ENCODE measurements around the gene SAYSD1.

The SAYSD1 gene

DNA sequence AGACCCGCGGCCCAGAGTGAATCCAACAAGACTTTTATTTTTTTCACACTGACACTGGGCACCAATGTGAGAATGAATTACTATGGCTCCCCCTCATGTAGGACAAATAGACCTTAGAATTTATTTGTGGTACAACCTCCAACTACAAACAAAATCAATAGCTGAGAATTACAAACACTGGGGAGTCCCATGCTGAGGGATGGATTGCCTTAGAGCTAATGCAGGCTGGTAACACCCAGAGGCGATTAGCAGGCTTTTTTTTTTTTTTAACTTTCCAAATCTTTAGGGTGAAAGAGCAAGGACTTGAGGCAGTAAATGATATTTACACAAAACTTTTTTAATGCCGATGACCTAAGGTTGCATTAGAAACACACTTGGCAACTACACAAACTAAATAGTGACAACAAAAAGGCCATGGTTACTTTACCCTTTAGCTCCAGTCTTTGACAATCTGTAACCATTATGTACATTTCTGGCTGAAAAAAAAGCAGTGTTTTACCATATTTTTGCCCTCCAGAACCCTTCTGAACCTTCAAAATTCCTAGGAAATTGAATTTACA, 21.8 kb downstream of the SAYSD1 start:
- H3K27ac ChIP-seq (replicated peaks) = no peak overlapping the region
- no peak for DNase-seq (ENCODE audit: low read depth in 1 of 2, low spot score in 1 of 2)
- peaks cover 5% of the 10 kb centered on the region for H3K27me3 ChIP-seq (ENCODE audit: insufficient read depth, poor library complexity, severe bottlenecking)
- H3K4me3 ChIP-seq (replicated peaks; ENCODE audit: insufficient read depth, low read length) = no peak overlapping the region
- TF ChIP-seq GABPA (IDR thresholded peaks at IDR 0.05; ENCODE audit: low read depth) (no peak), SPI1 (IDR thresholded peaks at IDR 0.05; ENCODE audit: borderline replicate concordance, low read depth) (no peak), POLR2AphosphoS5 (IDR thresholded peaks at IDR 0.05; ENCODE audit: low read depth) (no peak)
- TF ChIP-seq, protein P1, sequence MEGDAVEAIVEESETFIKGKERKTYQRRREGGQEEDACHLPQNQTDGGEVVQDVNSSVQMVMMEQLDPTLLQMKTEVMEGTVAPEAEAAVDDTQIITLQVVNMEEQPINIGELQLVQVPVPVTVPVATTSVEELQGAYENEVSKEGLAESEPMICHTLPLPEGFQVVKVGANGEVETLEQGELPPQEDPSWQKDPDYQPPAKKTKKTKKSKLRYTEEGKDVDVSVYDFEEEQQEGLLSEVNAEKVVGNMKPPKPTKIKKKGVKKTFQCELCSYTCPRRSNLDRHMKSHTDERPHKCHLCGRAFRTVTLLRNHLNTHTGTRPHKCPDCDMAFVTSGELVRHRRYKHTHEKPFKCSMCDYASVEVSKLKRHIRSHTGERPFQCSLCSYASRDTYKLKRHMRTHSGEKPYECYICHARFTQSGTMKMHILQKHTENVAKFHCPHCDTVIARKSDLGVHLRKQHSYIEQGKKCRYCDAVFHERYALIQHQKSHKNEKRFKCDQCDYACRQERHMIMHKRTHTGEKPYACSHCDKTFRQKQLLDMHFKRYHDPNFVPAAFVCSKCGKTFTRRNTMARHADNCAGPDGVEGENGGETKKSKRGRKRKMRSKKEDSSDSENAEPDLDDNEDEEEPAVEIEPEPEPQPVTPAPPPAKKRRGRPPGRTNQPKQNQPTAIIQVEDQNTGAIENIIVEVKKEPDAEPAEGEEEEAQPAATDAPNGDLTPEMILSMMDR (IDR thresholded peaks at IDR 0.05; ENCODE audit: insufficient read depth, low read length) = no peak
- TF ChIP-seq, protein P2, sequence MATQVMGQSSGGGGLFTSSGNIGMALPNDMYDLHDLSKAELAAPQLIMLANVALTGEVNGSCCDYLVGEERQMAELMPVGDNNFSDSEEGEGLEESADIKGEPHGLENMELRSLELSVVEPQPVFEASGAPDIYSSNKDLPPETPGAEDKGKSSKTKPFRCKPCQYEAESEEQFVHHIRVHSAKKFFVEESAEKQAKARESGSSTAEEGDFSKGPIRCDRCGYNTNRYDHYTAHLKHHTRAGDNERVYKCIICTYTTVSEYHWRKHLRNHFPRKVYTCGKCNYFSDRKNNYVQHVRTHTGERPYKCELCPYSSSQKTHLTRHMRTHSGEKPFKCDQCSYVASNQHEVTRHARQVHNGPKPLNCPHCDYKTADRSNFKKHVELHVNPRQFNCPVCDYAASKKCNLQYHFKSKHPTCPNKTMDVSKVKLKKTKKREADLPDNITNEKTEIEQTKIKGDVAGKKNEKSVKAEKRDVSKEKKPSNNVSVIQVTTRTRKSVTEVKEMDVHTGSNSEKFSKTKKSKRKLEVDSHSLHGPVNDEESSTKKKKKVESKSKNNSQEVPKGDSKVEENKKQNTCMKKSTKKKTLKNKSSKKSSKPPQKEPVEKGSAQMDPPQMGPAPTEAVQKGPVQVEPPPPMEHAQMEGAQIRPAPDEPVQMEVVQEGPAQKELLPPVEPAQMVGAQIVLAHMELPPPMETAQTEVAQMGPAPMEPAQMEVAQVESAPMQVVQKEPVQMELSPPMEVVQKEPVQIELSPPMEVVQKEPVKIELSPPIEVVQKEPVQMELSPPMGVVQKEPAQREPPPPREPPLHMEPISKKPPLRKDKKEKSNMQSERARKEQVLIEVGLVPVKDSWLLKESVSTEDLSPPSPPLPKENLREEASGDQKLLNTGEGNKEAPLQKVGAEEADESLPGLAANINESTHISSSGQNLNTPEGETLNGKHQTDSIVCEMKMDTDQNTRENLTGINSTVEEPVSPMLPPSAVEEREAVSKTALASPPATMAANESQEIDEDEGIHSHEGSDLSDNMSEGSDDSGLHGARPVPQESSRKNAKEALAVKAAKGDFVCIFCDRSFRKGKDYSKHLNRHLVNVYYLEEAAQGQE (IDR thresholded peaks at IDR 0.05; ENCODE audit: insufficient replicate concordance, low read depth) = no peak

DNA sequence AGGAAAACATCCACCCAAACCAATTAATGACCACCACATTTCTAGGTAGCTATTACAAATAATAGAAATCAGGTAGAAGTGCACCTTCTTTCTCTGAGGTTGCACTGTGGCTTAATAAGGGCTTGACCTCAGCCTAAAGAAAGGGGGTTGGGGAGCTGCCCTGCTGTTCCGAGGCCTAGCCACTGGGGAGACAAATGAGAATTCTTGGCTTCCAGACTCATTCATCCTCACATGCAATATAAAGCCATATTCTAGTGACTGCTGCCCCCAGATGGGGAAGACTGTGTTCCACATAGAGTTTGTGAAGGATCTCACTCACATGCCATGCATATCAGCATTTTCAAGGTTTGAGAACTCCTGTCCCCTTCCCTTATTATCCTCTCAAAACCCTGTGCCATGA, 22.9 kb downstream of the SAYSD1 start:
- Histone ChIP-seq H3K4me3 (replicated peaks; ENCODE audit: insufficient read depth, low read length) (no peak overlapping the region), H3K27me3 (ENCODE audit: insufficient read depth, poor library complexity, severe bottlenecking) (peaks cover 13% of the 10 kb centered on the region), H3K27ac (replicated peaks) (no peak overlapping the region)
- no peak for TF ChIP-seq SPI1 (IDR thresholded peaks at IDR 0.05; ENCODE audit: borderline replicate concordance, low read depth)
- TF ChIP-seq, protein P1 (IDR thresholded peaks at IDR 0.05; ENCODE audit: insufficient read depth, low read length) = no peak
- TF ChIP-seq, protein P2 (IDR thresholded peaks at IDR 0.05; ENCODE audit: insufficient replicate concordance, low read depth) = no peak
- no peak for TF ChIP-seq GABPA (IDR thresholded peaks at IDR 0.05; ENCODE audit: low read depth)
- no peak for TF ChIP-seq POLR2AphosphoS5 (IDR thresholded peaks at IDR 0.05; ENCODE audit: low read depth)
- no peak for DNase-seq (ENCODE audit: low read depth in 1 of 2, low spot score in 1 of 2)

DNA sequence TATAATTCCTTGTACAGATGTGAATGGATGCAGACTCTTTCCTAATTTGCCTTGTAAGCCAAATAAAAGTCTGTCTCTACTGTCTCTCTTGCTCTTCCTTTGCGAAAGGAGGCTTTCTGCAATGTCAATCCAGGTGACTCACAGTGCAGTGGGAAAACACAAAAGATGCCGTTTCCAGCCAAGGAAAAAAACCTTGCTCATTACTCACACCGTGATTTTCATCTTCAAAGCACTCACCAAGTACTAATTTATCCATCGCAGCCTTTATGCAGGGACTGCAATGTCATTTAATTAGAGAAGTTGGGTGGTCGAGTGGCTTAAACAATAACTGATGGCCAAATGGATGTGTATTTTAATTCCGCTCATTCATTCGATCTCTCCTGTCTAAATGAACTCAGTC, 23.8 kb downstream of the SAYSD1 start:
- DNase-seq (ENCODE audit: low read depth in 1 of 2, low spot score in 1 of 2) = no peak

More for the DNA sequence above, 23.8 kb downstream of the SAYSD1 start:
- no peak overlapping the region for H3K27ac ChIP-seq (replicated peaks)
- no peak overlapping the region for H3K4me3 ChIP-seq (replicated peaks; ENCODE audit: insufficient read depth, low read length)
- H3K27me3 ChIP-seq (ENCODE audit: insufficient read depth, poor library complexity, severe bottlenecking) = peaks cover 14% of the 10 kb centered on the region
- TF ChIP-seq, protein P1 (IDR thresholded peaks at IDR 0.05; ENCODE audit: insufficient read depth, low read length) = no peak
- TF ChIP-seq POLR2AphosphoS5 (IDR thresholded peaks at IDR 0.05; ENCODE audit: low read depth) = no peak
